CD4-positive, CD25-positive, alpha-beta regulatory T cell (primary cell): ENCODE data around the gene IL9. TPM values are rescaled to one million over a fixed set of nuclear protein-coding genes. Genes with fewer than 3 reads are reported as not detected.

ENCODE experiments used
- ATAC-seq, 2 donors: fragments of 150-1000 bp; cut with Tn5 transposase; one replicate each; pipeline ENCODE4 v1.10.0; 2021; ENCODE audit warnings: low read depth in 2 of 2, moderate number of reproducible peaks in 2 of 2, moderate library complexity in 1 of 2
- DNase-seq, 3 donors: peaks; one replicate each; pipeline versions ENCODE4 v3.0.0 to v3.0.0-alpha.2; 2012 to 2022; ENCODE audit warnings: mixed read lengths in 1 of 3
- H3K27ac ChIP-seq: one replicate; pipeline ENCODE4 v1.7.0; 2013; ENCODE audit warnings: mild to moderate bottlenecking, low read length; ENCODE audit not compliant: insufficient read depth, poor library complexity, severe bottlenecking
- H3K27me3 ChIP-seq: one replicate; pipeline ENCODE4 v1.7.0; 2013; ENCODE audit warnings: low read length; ENCODE audit not compliant: control insufficient read depth, insufficient read depth
- H3K36me3 ChIP-seq: one replicate; pipeline ENCODE4 v1.7.0; 2013; ENCODE audit warnings: mild to moderate bottlenecking, low read length, moderate library complexity; ENCODE audit not compliant: control insufficient read depth, insufficient read depth
- H3K4me1 ChIP-seq: 2 replicates; pipeline ENCODE4 v1.7.0; 2013; ENCODE audit warnings: mild to moderate bottlenecking, low read length; ENCODE audit not compliant: insufficient read depth, control insufficient read depth, poor library complexity, severe bottlenecking
- H3K4me3 ChIP-seq: one replicate; pipeline ENCODE4 v1.7.0; 2013; ENCODE audit warnings: low read depth, mild to moderate bottlenecking, low read length, moderate library complexity
- H3K9me3 ChIP-seq, 2 experiments: 1 replicate in 1 of 2; 2 replicates in 1 of 2; pipeline ENCODE4 v1.7.0; 2013; ENCODE audit warnings: low read length in 2 of 2, mild to moderate bottlenecking in 1 of 2, moderate library complexity in 1 of 2; ENCODE audit not compliant: control insufficient read depth in 2 of 2
- H3K27ac Mint-ChIP-seq, 3 donors: one replicate each; pipeline ENCODE4 v1.8.0; 2020 to 2022; ENCODE audit warnings: mild to moderate bottlenecking in 3 of 3, mixed read lengths in 3 of 3, moderate library complexity in 2 of 3
- H3K27me3 Mint-ChIP-seq: one replicate; pipeline ENCODE4 v1.8.0; 2022; ENCODE audit warnings: mild to moderate bottlenecking, mixed read lengths
- H3K36me3 Mint-ChIP-seq: one replicate; pipeline ENCODE4 v1.8.0; 2020; ENCODE audit warnings: mixed read lengths
- H3K4me1 Mint-ChIP-seq, 4 donors: one replicate each; pipeline ENCODE4 v1.8.0; 2020 to 2022; ENCODE audit warnings: mixed read lengths in 4 of 4, mild to moderate bottlenecking in 1 of 4
- H3K4me3 Mint-ChIP-seq, 4 donors: one replicate each; pipeline ENCODE4 v1.8.0; 2020 to 2022; ENCODE audit warnings: mild to moderate bottlenecking in 4 of 4, mixed read lengths in 4 of 4, moderate library complexity in 3 of 4
- H3K9me3 Mint-ChIP-seq, 7 donors: one replicate each; pipeline ENCODE4 v1.8.0; 2020 to 2022; ENCODE audit warnings: mixed read lengths in 7 of 7, mild to moderate bottlenecking in 3 of 7, moderate library complexity in 2 of 7
- polyA plus RNA-seq, 4 donors: library from polyadenylated mRNA; unstranded; fragments of 300-500 nt; fragmentation: Illumina TruSeq; gene quantifications; one replicate each; pipeline ENCODE4 v1.2.3, GENCODE V29; 2021
- total RNA-seq: library from RNA; stranded (reverse); gene quantifications from one replicate; pipeline ENCODE4 v1.2.3, GENCODE V29; 2022

IL9 gene
- total and polyA plus RNA-seq, 5 donors from 2014 or later, result not detected

DNA sequence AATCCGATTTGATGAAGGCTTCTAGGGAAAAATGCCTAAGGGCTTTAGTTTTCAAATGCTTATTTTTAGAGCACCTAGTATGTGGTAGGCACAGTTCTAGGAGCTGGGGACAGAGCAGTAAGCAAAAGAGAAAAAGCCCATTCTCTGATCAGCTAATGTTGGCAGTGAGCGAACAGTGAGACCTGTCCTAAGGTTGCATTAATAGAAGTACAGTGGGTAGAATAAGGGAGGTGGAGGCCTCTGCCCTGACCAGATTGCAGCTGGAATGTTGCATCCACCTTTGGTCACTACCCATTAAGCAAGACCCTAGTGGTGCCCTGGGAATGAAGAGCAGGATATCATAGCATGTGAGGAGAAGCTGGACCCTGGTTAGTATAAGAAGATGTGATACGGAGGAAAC lies 20.1 kb downstream of the IL9 start:
- H3K4me3 ChIP-seq, result no peak overlapping the region
- H3K4me1 ChIP-seq, result no peaks in the 10 kb centered on the region
- H3K4me3 Mint-ChIP-seq, result no peak overlapping the region
- peaks cover 0 to 2% (median 0%) of the 10 kb centered on the region in 7 donors for H3K9me3 Mint-ChIP-seq
- DNase-seq (no peak), ATAC-seq (no peak)
- H3K9me3 ChIP-seq, result no peaks in the 10 kb centered on the region
- no peaks in the 10 kb centered on the region for H3K36me3 Mint-ChIP-seq
- H3K27ac Mint-ChIP-seq, result no peak overlapping the region
- H3K27ac ChIP-seq, result no peak overlapping the region
- H3K36me3 ChIP-seq, result no peaks in the 10 kb centered on the region
- H3K4me1 Mint-ChIP-seq, result no peaks in the 10 kb centered on the region
- no peaks in the 10 kb centered on the region for H3K27me3 ChIP-seq
- peaks cover 10% of the 10 kb centered on the region for H3K27me3 Mint-ChIP-seq

- Mint-ChIP-seq H3K4me1 (no peaks in the 10 kb centered on the region), H3K27ac (no peak overlapping the region), H3K4me3 (no peak overlapping the region), H3K27me3 (peaks cover 10% of the 10 kb centered on the region), H3K36me3 (no peaks in the 10 kb centered on the region), H3K9me3 (peaks cover 0 to 2% (median 0%) of the 10 kb centered on the region in 7 donors)
- DNase-seq (no peak), ATAC-seq (no peak)
- Histone ChIP-seq H3K27ac (no peak overlapping the region), H3K4me1 (no peaks in the 10 kb centered on the region), H3K4me3 (no peak overlapping the region), H3K27me3 (no peaks in the 10 kb centered on the region), H3K36me3 (no peaks in the 10 kb centered on the region), H3K9me3 (no peaks in the 10 kb centered on the region)
These were observed 21.2 kb downstream of the IL9 start for GRCh38 chr5:135874461-135874860.

DNA sequence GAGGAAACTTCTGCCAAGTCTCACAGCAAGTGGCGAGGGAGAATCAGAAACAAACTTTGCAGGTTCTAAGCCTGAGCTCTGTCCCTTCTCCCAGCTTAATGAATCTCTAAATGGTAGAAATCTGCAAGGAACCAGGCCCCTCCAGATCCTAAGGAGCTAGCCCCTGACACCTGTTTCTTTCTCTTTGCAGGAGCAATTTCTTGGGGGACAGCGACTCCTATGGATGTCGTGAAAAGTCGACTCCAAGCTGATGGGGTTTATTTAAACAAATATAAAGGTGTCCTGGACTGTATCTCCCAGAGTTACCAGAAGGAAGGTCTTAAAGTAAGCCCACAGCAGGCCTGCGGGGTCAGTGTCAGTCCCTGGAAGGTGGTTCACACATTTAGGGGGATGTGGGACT lies 21.8 kb downstream of the IL9 start:
- Mint-ChIP-seq H3K4me3 (no peak overlapping the region), H3K27ac (peak overlapping the region in 1 of 3 donors; percentile 78), H3K4me1 (no peaks in the 10 kb centered on the region), H3K9me3 (peaks cover 0 to 2% (median 0%) of the 10 kb centered on the region in 7 donors), H3K36me3 (no peaks in the 10 kb centered on the region), H3K27me3 (peaks cover 10% of the 10 kb centered on the region)
- Histone ChIP-seq H3K36me3 (no peaks in the 10 kb centered on the region), H3K9me3 (no peaks in the 10 kb centered on the region), H3K4me3 (no peak overlapping the region), H3K27ac (no peak overlapping the region), H3K4me1 (no peaks in the 10 kb centered on the region), H3K27me3 (no peaks in the 10 kb centered on the region)
- DNase-seq (no peak), ATAC-seq (no peak)

DNA sequence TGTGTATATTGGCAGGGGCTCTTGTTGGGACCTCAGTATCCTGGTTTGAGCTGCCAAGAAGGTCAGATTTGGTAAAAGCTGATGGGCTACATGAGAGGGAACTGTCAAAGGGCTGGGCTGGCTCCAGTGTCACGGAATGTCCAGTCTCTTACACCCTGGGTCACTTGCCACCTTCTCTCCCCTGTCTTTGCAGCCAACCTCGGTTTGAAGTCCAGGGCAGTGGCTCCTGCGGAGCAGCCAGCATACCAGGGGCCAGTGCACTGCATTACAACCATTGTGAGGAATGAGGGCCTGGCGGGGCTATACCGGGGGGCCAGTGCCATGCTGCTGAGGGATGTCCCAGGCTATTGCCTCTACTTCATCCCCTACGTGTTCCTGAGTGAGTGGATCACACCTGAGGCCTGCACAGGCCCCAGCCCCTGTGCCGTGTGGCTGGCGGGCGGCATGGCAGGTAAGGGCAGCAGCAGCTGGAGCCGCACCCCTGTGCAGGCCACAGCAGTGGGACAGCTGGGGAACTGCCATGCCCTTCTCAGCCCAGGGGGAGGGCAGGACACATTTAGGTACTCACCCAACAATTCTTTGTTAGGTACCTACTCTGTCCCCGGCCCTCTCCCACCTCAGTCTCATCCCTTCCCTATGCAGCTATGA lies 24.2 kb downstream of the IL9 start:
- peaks cover 4% of the 10 kb centered on the region for H3K27me3 Mint-ChIP-seq
- no peaks in the 10 kb centered on the region for H3K9me3 ChIP-seq
- ATAC-seq (no peak), DNase-seq (no peak)
- H3K4me1 Mint-ChIP-seq, result no peaks in the 10 kb centered on the region
- peaks cover 0 to 2% (median 0%) of the 10 kb centered on the region in 7 donors for H3K9me3 Mint-ChIP-seq
- no peaks in the 10 kb centered on the region for H3K36me3 Mint-ChIP-seq
- no peak overlapping the region for H3K4me3 Mint-ChIP-seq
- H3K4me3 ChIP-seq, result no peak overlapping the region
- H3K4me1 ChIP-seq, result no peaks in the 10 kb centered on the region
- no peak overlapping the region for H3K27ac Mint-ChIP-seq
- H3K27me3 ChIP-seq, result no peaks in the 10 kb centered on the region
- H3K36me3 ChIP-seq, result no peaks in the 10 kb centered on the region
- H3K27ac ChIP-seq, result no peak overlapping the region

- no peak overlapping the region for H3K27ac ChIP-seq
- Mint-ChIP-seq H3K9me3 (peaks cover 0 to 2% (median 0%) of the 10 kb centered on the region in 7 donors), H3K27me3 (peaks cover 2% of the 10 kb centered on the region), H3K4me3 (no peak overlapping the region), H3K36me3 (no peaks in the 10 kb centered on the region), H3K27ac (no peak overlapping the region), H3K4me1 (no peaks in the 10 kb centered on the region)
- no peaks in the 10 kb centered on the region for H3K9me3 ChIP-seq
- H3K27me3 ChIP-seq, result no peaks in the 10 kb centered on the region
- no peak overlapping the region for H3K4me3 ChIP-seq
- ATAC-seq (no peak), DNase-seq (no peak)
- H3K36me3 ChIP-seq, result no peaks in the 10 kb centered on the region
- H3K4me1 ChIP-seq, result no peaks in the 10 kb centered on the region
These were observed 25.7 kb downstream of the IL9 start for GRCh38 chr5:135869935-135870334.

- no peak for DNase-seq
- H3K36me3 ChIP-seq, result no peaks in the 10 kb centered on the region
- no peak for ATAC-seq
- no peaks in the 10 kb centered on the region for H3K4me1 ChIP-seq
- Mint-ChIP-seq H3K9me3 (peaks cover 0 to 1% (median 0%) of the 10 kb centered on the region in 7 donors), H3K4me1 (no peaks in the 10 kb centered on the region), H3K27me3 (no peaks in the 10 kb centered on the region), H3K36me3 (no peaks in the 10 kb centered on the region), H3K4me3 (no peak overlapping the region), H3K27ac (no peak overlapping the region)
- no peak overlapping the region for H3K27ac ChIP-seq
- no peak overlapping the region for H3K4me3 ChIP-seq
- H3K27me3 ChIP-seq, result no peaks in the 10 kb centered on the region
- no peaks in the 10 kb centered on the region for H3K9me3 ChIP-seq
These were observed 26.4 kb downstream of the IL9 start for GRCh38 chr5:135869276-135869675.

DNA sequence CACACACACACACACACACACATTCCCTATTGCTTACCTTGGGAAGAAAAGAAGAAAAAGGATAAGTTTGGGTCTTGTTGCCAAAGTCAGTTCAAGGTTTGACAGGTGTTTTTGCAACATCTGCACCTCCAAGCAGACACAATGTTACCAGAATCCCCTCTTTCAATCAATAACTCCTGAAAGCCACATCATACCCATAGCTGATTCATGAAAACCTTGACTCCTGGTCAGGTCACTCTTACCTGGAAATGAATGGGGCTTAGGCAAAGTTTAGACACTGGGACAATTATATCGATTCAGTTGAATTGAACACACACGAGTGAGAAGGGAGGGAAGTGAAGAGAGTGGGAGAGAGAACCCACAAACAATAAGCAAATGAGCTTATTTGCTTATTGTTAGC lies 27.0 kb downstream of the IL9 start:
- Mint-ChIP-seq H3K36me3 (no peaks in the 10 kb centered on the region), H3K27me3 (no peaks in the 10 kb centered on the region)
- no peak for ATAC-seq

DNA sequence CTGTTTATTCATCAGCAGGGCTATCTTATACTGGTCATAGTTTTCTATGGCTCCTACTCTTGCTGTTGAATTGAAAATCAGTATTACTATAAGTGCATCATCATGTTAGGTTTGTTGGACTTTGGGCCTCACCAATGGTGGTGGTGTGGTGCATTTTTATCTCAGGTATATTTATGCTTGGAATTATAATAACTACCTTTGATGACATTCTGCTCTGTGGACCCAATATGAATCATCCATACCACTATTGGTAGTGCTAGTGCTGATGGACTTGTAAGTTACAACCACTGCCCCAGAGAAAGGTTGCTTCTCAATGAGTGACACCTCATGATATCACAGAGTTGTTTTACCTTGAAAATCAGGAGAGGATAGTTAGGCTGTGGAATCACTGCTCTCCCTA lies 28.0 kb downstream of the IL9 start:
- Histone ChIP-seq H3K4me3 (no peak overlapping the region), H3K27me3 (no peaks in the 10 kb centered on the region), H3K36me3 (no peaks in the 10 kb centered on the region), H3K9me3 (no peaks in the 10 kb centered on the region), H3K27ac (no peak overlapping the region), H3K4me1 (no peaks in the 10 kb centered on the region)
- no peaks in the 10 kb centered on the region for H3K27me3 Mint-ChIP-seq
- no peak for ATAC-seq
- H3K9me3 Mint-ChIP-seq, result peaks cover 0 to 2% (median 0%) of the 10 kb centered on the region in 7 donors
- no peak overlapping the region for H3K27ac Mint-ChIP-seq
- no peak overlapping the region for H3K4me3 Mint-ChIP-seq
- no peak for DNase-seq
- no peaks in the 10 kb centered on the region for H3K36me3 Mint-ChIP-seq
- no peaks in the 10 kb centered on the region for H3K4me1 Mint-ChIP-seq

More for the DNA sequence above, 27.0 kb downstream of the IL9 start:
- DNase-seq, result no peak
- no peaks in the 10 kb centered on the region for H3K27me3 ChIP-seq
- H3K4me1 ChIP-seq, result no peaks in the 10 kb centered on the region
- H3K4me3 ChIP-seq, result no peak overlapping the region
- H3K36me3 ChIP-seq, result no peaks in the 10 kb centered on the region
- Mint-ChIP-seq H3K27ac (no peak overlapping the region), H3K4me1 (no peaks in the 10 kb centered on the region), H3K9me3 (peaks cover 0 to 2% (median 0%) of the 10 kb centered on the region in 7 donors), H3K4me3 (no peak overlapping the region)
- H3K27ac ChIP-seq, result no peak overlapping the region
- no peaks in the 10 kb centered on the region for H3K9me3 ChIP-seq
